ENCODE measurements around the gene MED10.
"Not testable (repeated sequence)": the region's sequence is repeated elsewhere in the genome, so short reads cannot be mapped to it uniquely, and the experiment has no call there.

MED10 gene

DNA sequence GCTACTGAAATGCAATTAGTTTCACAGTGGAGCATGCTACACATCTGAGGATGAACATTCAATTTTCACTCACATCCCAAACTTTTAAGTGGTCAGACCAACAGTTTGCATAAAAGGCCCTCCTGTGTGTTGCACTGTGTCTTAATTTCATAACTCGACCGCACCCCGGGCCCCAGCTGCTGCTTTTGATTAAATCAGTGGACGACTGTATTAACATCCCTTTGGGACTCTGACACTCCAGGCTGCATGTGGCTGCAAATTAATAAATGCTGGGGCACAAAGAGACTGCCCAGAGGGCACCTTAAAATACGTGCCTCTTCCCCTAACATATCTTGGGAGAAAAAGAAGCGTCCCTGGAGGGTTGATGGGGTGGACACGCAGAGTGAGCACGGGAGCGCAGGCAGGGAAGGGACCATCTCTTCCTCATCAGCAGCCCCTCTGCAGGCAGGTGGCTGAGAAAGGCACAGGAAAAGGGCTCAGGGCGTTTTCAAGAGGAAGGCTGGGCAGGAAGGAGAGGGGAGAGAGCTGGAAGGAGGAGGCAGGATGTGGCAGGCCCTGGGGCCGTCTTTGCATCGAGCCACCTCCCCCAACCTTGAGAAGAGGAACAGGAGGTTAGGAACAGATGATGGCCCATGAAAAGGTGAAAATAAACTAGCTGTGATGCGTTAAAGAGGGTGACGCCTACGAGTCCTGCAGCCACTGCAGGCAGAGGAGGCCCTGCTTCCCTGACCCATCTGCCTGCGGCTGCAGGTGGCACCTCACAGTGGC is 18.6 kb downstream of the MED10 start:
- TF ChIP-seq, protein P1, sequence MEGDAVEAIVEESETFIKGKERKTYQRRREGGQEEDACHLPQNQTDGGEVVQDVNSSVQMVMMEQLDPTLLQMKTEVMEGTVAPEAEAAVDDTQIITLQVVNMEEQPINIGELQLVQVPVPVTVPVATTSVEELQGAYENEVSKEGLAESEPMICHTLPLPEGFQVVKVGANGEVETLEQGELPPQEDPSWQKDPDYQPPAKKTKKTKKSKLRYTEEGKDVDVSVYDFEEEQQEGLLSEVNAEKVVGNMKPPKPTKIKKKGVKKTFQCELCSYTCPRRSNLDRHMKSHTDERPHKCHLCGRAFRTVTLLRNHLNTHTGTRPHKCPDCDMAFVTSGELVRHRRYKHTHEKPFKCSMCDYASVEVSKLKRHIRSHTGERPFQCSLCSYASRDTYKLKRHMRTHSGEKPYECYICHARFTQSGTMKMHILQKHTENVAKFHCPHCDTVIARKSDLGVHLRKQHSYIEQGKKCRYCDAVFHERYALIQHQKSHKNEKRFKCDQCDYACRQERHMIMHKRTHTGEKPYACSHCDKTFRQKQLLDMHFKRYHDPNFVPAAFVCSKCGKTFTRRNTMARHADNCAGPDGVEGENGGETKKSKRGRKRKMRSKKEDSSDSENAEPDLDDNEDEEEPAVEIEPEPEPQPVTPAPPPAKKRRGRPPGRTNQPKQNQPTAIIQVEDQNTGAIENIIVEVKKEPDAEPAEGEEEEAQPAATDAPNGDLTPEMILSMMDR (IDR thresholded peaks at IDR 0.05; ENCODE audit: low read depth, low read length): no peak
- DNase-seq (ENCODE audit: low read depth in 2 of 2): no peak
- H3K4me3 ChIP-seq (replicated peaks in 1 of 2; ENCODE audit: low read depth in 2 of 2, low read length in 2 of 2): no peak overlapping the region

DNA sequence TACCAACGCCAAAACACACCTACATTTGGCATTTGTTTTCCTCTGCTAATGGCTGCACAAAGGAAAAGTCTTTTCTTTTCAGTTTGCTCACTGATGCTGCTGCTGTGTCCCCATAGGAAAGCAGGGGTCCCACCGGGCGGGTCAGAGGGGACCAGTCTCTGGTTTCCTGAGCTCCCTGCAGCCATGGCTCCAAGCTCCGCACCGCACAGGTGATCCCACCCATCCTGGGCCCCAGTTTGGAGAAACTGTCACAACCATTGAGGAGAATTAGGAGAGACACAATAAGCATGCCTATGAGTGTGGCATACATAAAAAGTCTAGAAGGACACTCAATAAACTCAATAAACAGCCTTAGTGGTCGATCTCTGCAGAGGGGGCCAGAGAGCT is 19.9 kb downstream of the MED10 start:
- TF ChIP-seq, protein P1 (IDR thresholded peaks at IDR 0.05; ENCODE audit: low read depth, low read length): no peak
- no peak overlapping the region for H3K4me3 ChIP-seq (replicated peaks in 1 of 2; ENCODE audit: low read depth in 2 of 2, low read length in 2 of 2)
- DNase-seq (ENCODE audit: low read depth in 2 of 2): no peak

DNA sequence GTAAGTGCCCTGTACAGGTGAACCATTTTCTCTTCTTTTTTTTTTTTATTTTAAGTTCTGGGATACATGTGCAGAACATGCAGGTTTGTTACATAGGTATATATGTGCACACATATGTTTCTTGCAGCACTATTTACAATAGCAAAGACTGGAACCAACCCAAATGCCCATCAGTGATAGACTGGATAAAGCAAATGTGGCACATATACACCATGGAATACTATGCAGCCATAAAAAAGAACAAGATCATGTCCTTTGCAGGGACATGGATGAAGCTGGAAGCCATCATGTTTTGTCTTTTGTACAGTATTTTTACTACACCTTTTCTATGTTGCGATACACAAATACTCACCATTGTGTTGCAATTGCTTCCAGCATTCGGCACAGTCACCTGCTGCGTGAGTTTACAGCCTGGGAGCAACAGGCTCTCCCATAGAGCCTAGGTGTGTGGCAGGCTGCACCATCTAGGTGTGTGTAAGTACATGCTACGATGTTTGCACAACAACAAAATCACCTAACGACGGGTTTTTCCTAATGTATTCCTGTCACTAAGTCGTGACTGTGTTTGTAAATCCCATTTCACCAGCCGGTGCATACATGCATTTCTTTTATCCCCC is 20.4 kb downstream of the MED10 start:
- not testable (repeated sequence) for DNase-seq (ENCODE audit: low read depth in 2 of 2); H3K4me3 ChIP-seq (replicated peaks in 1 of 2; ENCODE audit: low read depth in 2 of 2, low read length in 2 of 2)

DNA sequence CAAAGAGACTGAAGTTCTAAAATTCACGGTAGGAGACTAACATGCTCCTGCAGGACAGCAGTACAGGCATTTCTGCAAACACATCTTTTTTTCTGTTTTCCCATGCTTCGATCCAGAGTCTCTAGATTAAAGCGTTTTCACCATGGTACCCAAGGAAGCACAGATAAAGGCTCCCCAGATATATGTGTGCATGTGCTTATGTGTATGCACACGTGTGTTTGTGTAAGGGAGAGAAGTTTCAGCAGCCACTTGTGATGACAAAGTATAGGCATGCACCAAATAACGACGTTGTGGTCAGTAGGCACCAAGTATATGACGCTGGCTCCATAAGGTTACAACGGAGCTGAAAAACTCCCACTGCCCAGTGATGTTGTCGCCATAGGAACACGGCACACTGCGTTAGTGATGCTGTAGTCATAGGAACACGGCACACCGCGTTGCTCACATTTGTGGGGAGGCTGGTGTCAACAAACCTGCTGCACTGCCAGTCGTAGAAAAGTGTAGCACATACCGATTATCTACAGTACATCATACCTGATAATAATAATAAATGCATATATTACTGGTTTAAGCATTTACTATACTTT is 21.7 kb downstream of the MED10 start:
- no peak for DNase-seq (ENCODE audit: low read depth in 2 of 2)
- no peak overlapping the region for H3K4me3 ChIP-seq (replicated peaks in 1 of 2; ENCODE audit: low read depth in 2 of 2, low read length in 2 of 2)
- TF ChIP-seq, protein P1 (IDR thresholded peaks at IDR 0.05; ENCODE audit: low read depth, low read length): no peak

DNA sequence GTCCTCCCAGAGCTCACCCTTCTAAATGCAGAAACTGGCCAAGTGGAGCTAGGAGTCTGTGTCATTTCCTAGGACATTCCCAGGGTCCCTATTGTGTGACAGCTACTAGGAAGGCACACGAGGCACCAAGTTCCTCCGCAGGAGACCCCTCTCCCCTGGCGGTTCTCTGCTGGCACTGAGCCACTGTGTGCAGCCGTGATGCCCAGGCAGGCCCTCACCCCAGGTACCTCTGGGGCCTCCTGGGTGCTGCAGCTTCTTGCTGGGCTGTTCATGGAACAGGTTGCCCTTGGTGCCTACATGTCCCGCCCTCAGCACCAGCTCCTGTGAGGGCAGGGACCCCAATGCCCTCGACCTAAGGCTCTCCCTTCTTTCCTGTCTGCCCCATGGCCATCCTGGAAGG is 23.1 kb downstream of the MED10 start:
- DNase-seq (ENCODE audit: low read depth in 2 of 2): no peak
- H3K4me3 ChIP-seq (replicated peaks in 1 of 2; ENCODE audit: low read depth in 2 of 2, low read length in 2 of 2): no peak overlapping the region
- TF ChIP-seq, protein P1 (IDR thresholded peaks at IDR 0.05; ENCODE audit: low read depth, low read length): no peak

DNA sequence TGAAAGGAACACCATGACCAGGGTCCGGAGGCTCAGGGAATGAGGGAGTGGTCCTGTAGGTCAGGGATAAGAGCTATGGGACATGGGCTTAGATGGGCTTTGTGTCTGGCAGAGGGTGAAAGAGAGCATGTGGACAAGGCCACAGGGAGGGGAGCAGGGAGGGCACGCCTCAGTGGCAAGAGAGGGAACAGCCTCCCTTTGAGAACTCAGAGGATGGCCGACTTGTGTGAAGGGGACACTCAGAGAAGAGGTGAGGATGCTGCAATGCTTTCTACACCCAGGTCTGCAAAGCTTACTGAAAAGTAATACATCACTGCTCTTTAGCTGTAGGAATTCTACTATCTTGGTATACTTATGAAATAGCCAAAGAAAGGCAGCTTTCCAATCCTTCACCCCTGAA is 23.5 kb downstream of the MED10 start:
- H3K4me3 ChIP-seq (replicated peaks in 1 of 2; ENCODE audit: low read depth in 2 of 2, low read length in 2 of 2): no peak overlapping the region
- TF ChIP-seq, protein P1 (IDR thresholded peaks at IDR 0.05; ENCODE audit: low read depth, low read length): no peak
- no peak for DNase-seq (ENCODE audit: low read depth in 2 of 2)

DNA sequence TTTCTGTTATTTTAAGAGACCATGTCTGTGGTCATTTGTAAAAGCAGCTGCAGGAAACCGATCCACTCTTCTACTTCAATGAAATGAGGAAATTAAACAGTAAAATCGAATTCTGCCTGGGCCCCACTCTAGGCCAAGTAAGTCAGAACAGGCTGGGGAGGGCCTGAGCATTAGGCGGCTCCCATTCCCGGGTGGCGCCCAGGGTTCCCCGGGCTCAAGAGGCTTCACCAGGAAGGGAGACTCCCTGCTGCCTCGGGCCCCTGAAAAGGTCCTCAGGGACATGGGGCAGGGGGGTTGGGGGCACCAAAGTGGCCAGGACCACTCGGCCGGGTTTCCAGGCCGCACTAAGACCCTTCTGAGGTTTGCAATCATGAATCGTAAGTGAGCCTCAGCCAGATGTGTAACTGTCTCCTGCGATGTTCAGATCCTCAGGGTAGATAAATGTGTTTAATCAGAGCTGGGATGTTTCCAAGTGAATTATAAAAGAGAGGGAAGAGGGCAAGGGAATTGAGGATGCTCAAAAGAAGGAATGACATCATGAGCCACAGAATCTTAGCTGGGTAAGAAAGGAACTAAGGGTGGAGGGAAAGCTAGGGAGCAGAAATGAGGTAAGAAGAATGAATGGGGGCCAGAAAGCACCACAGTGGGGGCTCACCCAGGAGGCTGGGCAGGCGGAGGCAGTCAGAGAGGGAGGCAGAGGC is 24.6 kb downstream of the MED10 start:
- H3K4me3 ChIP-seq (replicated peaks in 1 of 2; ENCODE audit: low read depth in 2 of 2, low read length in 2 of 2): no peak overlapping the region
- no peak for DNase-seq (ENCODE audit: low read depth in 2 of 2)
- TF ChIP-seq, protein P1 (IDR thresholded peaks at IDR 0.05; ENCODE audit: low read depth, low read length): no peak
